Measurements from ENCODE around the gene POM121C.
"Not testable (repeated sequence)": the region's sequence is repeated elsewhere in the genome, so short reads cannot be mapped to it uniquely, and the experiment has no call there.

The POM121C gene

GRCh38 chr7:75485979-75486643 lies at the start of gene POM121C:
Gene POM121C (minus strand): TSS chr7:75486299. CDS start chr7:75441496, 44,803 bp downstream.
- peak; percentile 81 for DNase-seq

DNA sequence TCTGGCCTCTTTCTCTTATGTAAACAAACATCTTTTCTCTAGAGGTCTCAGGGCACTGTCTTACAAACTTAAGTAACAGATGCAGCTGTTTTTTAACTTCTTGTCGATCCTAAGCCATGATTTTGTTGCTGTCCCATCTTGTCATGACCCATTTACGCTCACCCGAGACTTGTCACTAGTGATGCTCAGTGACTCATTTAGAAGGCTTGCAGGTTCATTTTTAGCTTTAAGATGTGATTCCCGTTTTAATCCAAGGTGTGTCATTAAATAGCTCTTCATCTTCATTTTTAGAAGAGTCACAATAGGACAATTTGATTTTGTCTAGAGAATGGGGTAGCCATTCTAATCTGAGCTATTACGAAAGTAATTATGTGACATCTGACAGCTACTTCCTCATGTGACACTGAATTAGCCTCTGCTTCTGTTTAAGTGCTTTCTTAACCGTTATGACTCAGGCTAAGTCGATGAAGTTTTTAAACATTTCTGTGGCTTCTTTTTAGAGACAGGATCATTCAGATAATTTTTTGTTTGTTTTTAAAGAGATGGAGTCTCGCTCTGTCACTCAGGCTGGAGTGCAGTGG lies 48.7 kb upstream of the POM121C start:
- DNase-seq = no peak

GRCh38 chr7:75533926-75534325 lies 47.8 kb upstream of the POM121C start:
- DNase-seq = no peak

DNA sequence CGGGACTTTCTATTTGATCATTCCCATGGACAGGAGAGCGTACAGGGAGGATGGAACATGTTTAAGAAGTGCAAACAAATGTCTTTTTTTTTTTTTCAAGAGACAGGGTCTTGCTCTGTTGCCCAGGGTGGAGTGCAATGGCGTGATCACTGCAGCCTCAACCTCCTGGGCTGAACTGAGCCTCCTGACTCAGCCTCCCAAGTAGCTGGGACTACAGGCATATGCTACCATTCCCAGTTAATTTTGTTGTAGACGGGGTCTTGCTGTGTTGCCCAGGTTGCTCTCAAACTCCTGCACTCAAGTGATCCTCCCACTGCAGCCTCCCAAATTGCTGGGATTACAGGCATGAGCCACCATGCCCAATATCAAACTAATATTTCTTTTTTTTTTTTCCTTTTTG lies 46.5 kb upstream of the POM121C start:
- DNase-seq = no peak

DNA sequence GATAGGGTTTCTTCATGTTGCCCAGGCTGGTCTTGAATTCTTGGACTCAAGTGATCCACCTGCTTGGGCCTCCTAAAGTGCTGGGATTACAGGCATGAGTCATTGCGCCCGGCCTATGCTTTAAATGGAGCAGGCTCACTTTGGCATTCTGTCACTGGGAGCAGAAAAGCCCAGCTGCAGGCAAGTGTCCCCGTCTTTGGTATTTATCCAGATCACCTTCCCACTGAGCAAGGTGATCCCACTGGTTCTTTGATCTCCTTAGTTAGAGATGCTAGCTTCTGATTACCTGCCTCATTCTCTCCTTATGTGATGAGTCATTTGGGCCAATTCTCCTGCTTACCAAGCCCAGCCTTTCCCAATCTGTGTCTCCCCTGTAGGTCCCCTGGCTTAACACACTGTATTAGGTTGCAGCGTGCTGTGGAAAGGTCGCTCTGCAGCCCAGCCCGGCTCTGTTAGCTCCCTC lies 45.3 kb upstream of the POM121C start:
- DNase-seq = no peak

DNA sequence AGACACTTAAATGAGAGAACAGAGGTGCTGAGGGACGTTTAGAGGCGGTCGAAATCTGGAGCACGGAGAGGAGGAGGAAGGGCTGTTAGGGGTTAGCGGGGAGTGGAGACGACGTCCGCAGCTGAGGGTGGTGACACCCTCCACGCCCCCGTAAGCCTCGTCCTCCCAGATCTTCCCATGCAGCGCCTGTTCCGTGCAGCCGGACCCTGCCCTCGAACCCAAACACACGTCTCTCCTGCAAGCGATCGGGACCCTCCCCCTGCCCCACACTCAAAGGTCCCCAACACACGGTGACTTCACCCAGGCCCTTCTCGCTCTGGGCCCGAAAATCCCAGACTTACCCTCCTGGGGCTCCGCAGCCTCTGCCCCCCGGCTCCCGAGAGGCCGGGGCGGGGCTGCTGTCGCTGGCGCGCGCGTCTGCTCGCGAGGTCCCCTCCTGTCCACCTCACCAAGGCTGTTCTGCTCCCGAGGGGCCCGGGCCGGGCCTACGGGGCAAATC lies 41.2 kb upstream of the POM121C start:
- not testable (repeated sequence) for DNase-seq

GRCh38 chr7:75521727-75522126 lies 35.6 kb upstream of the POM121C start:
- not testable (repeated sequence) for DNase-seq

GRCh38 chr7:75518842-75519241 lies 32.7 kb upstream of the POM121C start:
- DNase-seq = not testable (repeated sequence)

GRCh38 chr7:75509033-75509432 lies 22.9 kb upstream of the POM121C start:
- DNase-seq = not testable (repeated sequence)

DNA sequence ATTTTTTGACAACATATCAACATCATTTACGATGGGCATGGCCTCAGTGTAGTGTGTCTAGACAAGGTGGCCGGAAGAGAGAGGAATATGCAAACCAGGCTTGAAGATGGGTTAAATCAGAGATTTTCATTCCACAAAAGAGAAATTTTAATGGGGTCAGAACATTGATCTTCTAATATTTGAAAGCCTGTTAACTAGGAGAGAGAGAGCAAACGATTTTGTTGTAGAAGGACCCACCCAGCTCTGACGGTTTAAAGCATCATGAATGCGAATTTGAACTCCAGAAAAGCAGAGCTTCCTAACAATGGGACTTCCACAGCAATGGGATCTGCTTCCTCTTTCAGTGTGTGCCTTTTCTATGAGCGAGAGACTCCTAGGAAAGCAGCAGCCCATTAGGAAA lies 5.9 kb upstream of the POM121C start, which contains the start of gene SPDYE5:
TSS of gene SPDYE5 (plus strand) at position 301 of the 400 bp plus-strand sequence. CDS start 1,728 bp downstream, outside the sequence.
- DNase-seq = not testable (repeated sequence)

DNA sequence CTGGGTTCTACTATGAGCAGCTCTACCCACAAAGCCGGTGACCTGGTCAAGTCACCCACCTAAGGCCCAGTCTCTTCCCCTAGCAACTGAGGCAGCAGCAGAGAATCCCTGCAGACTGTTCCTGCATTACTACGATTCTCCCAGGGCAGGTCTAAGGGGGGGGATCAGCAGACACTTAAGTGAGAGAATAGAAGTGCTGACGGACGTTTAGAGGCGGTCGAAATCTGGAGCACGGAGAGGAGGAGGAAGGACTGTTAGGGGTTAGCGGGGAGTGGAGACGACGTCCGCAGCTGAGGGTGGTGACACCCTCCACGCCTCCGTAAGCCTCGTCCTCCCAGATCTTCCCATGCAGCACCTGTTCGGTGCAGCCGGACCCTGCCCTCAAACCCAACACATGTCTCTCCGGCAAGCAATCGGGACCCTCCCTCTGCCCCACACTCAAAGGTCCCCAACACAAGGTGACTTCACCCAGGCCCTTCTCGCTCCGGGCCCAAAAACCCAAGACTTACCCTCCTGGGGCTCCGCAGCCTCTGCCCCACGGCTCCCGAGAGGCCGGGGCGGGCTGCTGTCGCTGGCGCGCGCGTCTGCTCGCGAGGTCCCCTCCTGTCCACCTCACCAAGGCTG lies 632 bp downstream of the POM121C start:
- not testable (repeated sequence) for DNase-seq

GRCh38 chr7:75480313-75480712 lies 5.8 kb downstream of the POM121C start:
- DNase-seq = not testable (repeated sequence)

- DNase-seq = not testable (repeated sequence)
Observed at GRCh38 chr7:75477457-75477856, 8.6 kb downstream of the POM121C start.

DNA sequence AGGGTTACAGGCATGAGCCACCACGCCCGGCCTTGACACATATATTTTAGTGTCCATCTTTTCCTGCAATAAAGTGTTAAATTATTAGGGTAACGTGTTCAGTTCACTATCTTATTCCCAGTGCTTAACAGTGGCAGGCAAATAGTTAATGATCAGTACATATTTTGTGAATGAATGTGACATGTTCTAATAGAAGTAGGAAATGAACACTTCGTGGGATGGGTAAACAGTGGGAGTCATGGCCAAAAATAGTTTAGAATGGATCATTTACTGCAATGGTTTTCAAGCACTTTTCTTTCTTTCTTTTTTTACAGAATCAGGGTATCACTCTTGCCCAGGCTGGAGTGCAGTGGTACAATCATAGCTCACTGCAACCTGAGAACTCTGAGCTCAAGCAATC lies 15.9 kb downstream of the POM121C start:
- DNase-seq = not testable (repeated sequence)

DNA sequence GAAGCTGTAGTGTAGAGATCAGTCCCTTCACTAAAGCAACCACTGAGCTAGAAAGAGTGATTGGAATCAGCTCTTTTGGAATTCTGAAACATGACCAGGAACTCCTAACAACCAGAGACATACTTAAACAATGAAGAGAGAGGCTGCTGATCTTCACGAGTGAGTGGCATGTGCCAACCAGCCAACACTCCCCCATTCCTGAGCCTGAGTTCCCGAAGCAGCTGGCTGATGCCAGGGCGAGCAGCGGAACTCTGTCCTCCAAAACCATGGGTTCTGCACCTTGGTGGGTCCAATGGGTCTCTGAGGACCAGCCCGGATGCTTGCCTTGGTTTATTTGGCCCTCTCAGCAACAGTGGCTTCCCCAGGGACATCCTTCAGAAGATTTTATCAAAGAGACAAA lies 25.6 kb downstream of the POM121C start:
- not testable (repeated sequence) for DNase-seq

DNA sequence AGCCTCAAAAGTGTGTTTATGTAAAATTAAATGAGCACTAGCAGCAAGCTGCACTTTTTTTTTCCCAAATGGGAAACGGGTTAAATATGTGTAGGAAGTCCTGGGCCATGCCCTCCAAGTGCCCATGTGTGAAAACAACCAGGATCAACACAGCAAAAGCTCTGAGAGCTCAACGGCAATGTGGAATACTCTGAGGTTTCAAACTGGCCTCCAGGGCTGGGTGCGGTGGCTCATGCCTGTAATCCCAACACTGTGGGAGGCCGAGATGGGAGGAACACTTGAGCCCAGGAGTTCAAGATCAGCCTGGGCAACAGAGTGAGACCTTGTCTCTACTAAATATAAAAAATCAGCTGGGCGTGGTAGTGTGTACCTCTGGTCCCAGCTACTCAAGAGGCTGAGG lies 28.1 kb downstream of the POM121C start:
- DNase-seq = not testable (repeated sequence)

DNA sequence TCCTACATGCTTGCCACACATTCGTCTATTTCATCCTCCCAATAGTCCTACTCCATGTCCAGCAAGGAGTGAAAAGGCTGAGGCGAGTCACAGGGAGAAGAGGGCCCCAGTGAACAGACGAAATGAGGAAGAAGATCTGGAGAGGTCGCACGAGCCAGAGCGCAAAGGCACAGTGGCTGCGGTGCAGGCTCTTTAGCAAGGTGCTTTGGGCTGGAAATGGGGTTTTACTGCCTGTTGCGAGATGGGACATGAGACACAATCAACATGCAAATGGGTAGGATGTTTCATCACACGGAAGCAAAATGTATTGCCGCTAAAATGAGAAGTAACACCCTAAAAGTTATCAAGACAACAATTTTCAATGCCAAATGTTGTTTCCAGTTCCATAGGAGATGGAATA lies 29.7 kb downstream of the POM121C start:
- DNase-seq = not testable (repeated sequence)

DNA sequence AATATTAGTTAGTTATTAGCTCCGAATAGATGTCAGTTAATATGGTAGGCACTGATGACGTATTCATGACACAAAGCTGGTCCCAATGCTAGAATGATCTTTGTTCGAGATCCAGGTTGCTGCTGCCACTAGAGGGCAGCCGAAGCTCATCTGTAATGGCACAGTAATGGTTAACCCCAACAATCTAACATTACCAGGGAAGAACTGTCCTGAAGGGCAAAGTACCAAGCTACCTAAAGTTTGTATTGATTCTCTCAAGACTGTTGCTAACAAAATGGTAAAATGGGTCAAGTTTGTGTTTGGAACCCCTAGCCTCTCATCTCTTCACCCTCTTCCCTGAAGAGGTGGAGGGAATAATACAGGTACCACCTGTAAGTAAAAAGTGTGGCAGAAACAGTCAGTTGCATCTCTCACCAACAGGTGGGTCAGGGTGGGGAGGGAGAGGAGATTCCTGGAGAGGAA lies 33.6 kb downstream of the POM121C start:
- DNase-seq = not testable (repeated sequence)

DNA sequence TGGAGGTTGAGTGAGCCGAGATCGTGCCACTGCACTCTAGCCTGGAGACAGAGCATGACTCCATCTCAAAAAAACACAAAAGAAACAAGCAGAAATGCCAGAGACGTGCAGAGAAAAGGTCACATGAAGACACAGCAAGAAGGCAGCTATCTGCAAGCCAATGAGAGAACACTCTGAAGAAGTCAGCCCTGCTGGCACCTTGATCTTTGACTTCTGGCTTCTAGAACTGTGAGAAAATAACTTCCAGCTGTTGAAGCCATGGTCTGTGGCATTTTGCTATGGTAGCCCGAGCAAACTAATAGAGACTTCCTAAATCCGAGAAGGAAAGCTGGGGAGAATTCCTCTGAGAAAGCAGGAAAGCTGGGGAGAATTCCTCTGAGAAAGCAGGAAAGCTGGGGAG lies 36.2 kb downstream of the POM121C start:
- DNase-seq = not testable (repeated sequence)

- peak; percentile 18 for DNase-seq
Observed at GRCh38 chr7:75442465-75443111, 43.5 kb downstream of the POM121C start.

- not testable (repeated sequence) for DNase-seq
Observed at GRCh38 chr7:75442101-75442464, 44.0 kb downstream of the POM121C start.

DNA sequence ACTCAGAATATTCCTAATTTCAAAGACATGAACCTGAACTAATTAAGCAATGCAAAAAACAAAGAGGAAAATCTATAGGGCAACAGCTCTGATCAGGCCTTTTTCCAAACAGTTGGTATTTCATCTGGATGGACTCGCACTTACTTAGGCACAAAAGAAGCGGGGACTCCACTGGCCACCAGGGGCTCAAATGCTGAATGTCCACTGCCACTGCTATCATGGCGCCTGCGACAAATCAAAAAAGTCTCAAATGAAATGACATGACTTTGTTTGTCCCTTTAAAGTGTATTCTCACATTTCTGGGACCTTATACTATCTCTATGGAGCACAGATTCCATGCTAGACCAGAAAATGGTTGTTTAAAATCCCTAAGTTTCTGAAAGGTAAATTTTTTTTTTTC lies 47.1 kb downstream of the POM121C start:
- not testable (repeated sequence) for DNase-seq

GRCh38 chr7:75423481-75423880 lies 62.6 kb downstream of the POM121C start:
- not testable (repeated sequence) for DNase-seq
